Activated CD4-positive, alpha-beta T cell treated with anti-CD3 and anti-CD28 coated beads, Interleukin-2, amount 50 U/mL, for 24 hours (primary cell): Measurements from ENCODE around the gene CEP85L.
A peak's percentile ranks its signal among the peaks of the same experiment; 100 is the strongest.

ENCODE experiments used
- DNase-seq, 2 donors: peaks; one replicate each; pipeline ENCODE4 v3.0.0-alpha.2; 2020; ENCODE audit warnings: low read depth in 1 of 2, low spot score in 1 of 2

CEP85L gene

GRCh38 chr6:118625833-118626232 is 25.6 kb downstream of the CEP85L start:
- no peak for DNase-seq

- no peak for DNase-seq
Observed at GRCh38 chr6:118621799-118622470, 29.5 kb downstream of the CEP85L start.

- no peak for DNase-seq
Observed at GRCh38 chr6:118620202-118620601, 31.2 kb downstream of the CEP85L start.

GRCh38 chr6:118618676-118619377 is 32.6 kb downstream of the CEP85L start:
- peak; percentile 41 to 69 for DNase-seq

- no peak for DNase-seq
Observed at GRCh38 chr6:118617417-118617816, 34.0 kb downstream of the CEP85L start.

- no peak for DNase-seq
Observed at GRCh38 chr6:118611334-118611733, 40.1 kb downstream of the CEP85L start.

GRCh38 chr6:118606858-118607257 is 44.5 kb downstream of the CEP85L start:
- no peak for DNase-seq

GRCh38 chr6:118606268-118606667 is 45.1 kb downstream of the CEP85L start:
- DNase-seq: no peak

GRCh38 chr6:118603372-118603771 is 48.0 kb downstream of the CEP85L start:
- no peak for DNase-seq

- DNase-seq: no peak
Observed at GRCh38 chr6:118602300-118602699, 49.1 kb downstream of the CEP85L start.

- no peak for DNase-seq
Observed at GRCh38 chr6:118598324-118598723, 53.1 kb downstream of the CEP85L start.

GRCh38 chr6:118597636-118598035 is 53.8 kb downstream of the CEP85L start:
- no peak for DNase-seq

GRCh38 chr6:118596774-118597320 is 54.5 kb downstream of the CEP85L start:
- DNase-seq: peak in 1 of 2 donors; percentile 19

- no peak for DNase-seq
Observed at GRCh38 chr6:118594877-118595276, 56.5 kb downstream of the CEP85L start.

- DNase-seq: no peak
Observed at GRCh38 chr6:118591897-118592296, 59.5 kb downstream of the CEP85L start.

GRCh38 chr6:118589649-118590365 is 61.6 kb downstream of the CEP85L start:
- DNase-seq: no peak

GRCh38 chr6:118589186-118589585 is 62.2 kb downstream of the CEP85L start:
- no peak for DNase-seq

- no peak for DNase-seq
Observed at GRCh38 chr6:118588626-118589025, 62.8 kb downstream of the CEP85L start.

- DNase-seq: no peak
Observed at GRCh38 chr6:118586746-118587485, 64.5 kb downstream of the CEP85L start.

- no peak for DNase-seq
Observed at GRCh38 chr6:118584911-118585310, 66.5 kb downstream of the CEP85L start.

- DNase-seq: no peak
Observed at GRCh38 chr6:118581489-118581959, 69.9 kb downstream of the CEP85L start.
